Breast epithelium (tissue), 4 donors: ENCODE measurements around the gene PRAMEF5. TPM values are rescaled to one million over a fixed set of nuclear protein-coding genes. Genes with fewer than 3 reads are reported as not detected.
"Not testable (repeated sequence)": the region's sequence is repeated elsewhere in the genome, so short reads cannot be mapped to it uniquely, and the experiment has no call there.

Experiments
- DNase-seq, 2 donors: peaks; one replicate each; pipeline ENCODE4 v3.0.0-alpha.2; 2019; ENCODE audit warnings: low spot score in 2 of 2
- H3K27ac ChIP-seq, 2 donors: fragments of 200-600 bp; sonication (generic) in 1 of 2; one replicate each; pipeline ENCODE4 v1.5.1; 2016 to 2019; ENCODE audit warnings: mild to moderate bottlenecking in 1 of 2
- H3K27me3 ChIP-seq, 2 donors: fragments of 200-600 bp; sonication (generic) in 1 of 2; one replicate each; pipeline versions ENCODE4 v1.5.1 to v1.6.0; 2017 to 2019; ENCODE audit warnings: control low read depth in 1 of 2, mild to moderate bottlenecking in 1 of 2
- H3K36me3 ChIP-seq: fragments of 200-600 bp; one replicate; pipeline ENCODE4 v1.5.1; 2019
- H3K4me1 ChIP-seq, 2 donors: fragments of 200-600 bp; sonication (generic); one replicate each; pipeline ENCODE4 v1.5.1; 2016 to 2019; ENCODE audit warnings: control low read depth in 1 of 2
- H3K4me3 ChIP-seq, 3 donors: fragments of 200-600 bp; sonication (generic); 1 replicate in 2 of 3; 2 replicates in 1 of 3; pipeline ENCODE4 v1.5.1; 2016 to 2019; ENCODE audit warnings: mild to moderate bottlenecking in 3 of 3, moderate library complexity in 2 of 3
- H3K9me3 ChIP-seq, 2 donors: fragments of 200-600 bp; sonication (generic) in 1 of 2; one replicate each; pipeline ENCODE4 v1.5.1; 2016 to 2019; ENCODE audit warnings: control low read depth in 1 of 2
- POLR2A ChIP-seq: fragments of 450-650 bp; IDR thresholded peaks from one replicate; pipeline ENCODE4 v1.6.1; 2016; ENCODE audit warnings: antibody characterized with exemption, mild to moderate bottlenecking, moderate library complexity
- POLR2AphosphoS5 ChIP-seq, 3 donors: sonication (generic); formaldehyde crosslinking; IDR thresholded peaks; one replicate each; pipeline ENCODE4 v1.6.1; 2017; ENCODE audit warnings: antibody characterized with exemption in 3 of 3
- intact Hi-C: fragments of 100-400 bp; cut with DNase I; formaldehyde crosslinking; loops from one replicate; pipeline ENCODE4 v1.15.1; 2023; ENCODE audit warnings: low total_unique reads
- total RNA-seq, 3 donors: library from RNA; depleted of rRNA; stranded (reverse); fragments of >200 nt; gene quantifications; one replicate each; pipeline ENCODE4 v1.1.0, GENCODE V29; 2016
- TF ChIP-seq, protein P1 (sequence below), 3 donors: fragments of 450-650 bp; IDR thresholded peaks; one replicate each; pipeline ENCODE4 v1.5.1; 2016 to 2017; ENCODE audit warnings: antibody characterized with exemption in 3 of 3, mild to moderate bottlenecking in 3 of 3, moderate library complexity in 3 of 3

PRAMEF5 gene
- total RNA-seq, 3 donors from 2014 or later = not detected

DNA sequence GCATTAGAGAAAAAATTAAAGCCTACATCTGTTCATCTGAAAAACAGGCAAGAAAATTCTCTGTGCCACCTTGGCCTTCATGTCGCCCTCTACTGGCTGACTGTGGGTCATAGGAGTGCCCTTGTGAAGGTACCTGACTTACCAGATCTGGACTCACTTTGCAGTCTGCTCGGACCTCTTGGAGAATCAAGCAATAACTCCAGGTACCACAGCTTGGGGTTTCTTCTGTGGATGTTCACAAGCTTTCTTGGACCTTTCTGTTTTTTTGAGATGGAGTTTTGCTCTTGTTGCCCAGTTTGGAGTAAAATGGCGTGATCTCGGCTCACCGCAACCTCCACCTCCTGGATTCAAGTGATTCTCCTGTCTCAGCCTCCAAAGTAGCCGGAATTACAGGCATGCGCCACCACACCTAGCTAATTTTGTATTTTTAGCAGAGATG lies 25.6 kb upstream of the PRAMEF5 start:
- peak in 1 of 2 donors; percentile 17 for DNase-seq
- H3K4me1 ChIP-seq = no peaks in the 10 kb centered on the region

GRCh38 chr1:13230096-13230495 lies 23.9 kb upstream of the PRAMEF5 start:
- DNase-seq, intact Hi-C loops, H3K4me3 ChIP-seq: not testable (repeated sequence)

More for the DNA sequence above, 25.6 kb upstream of the PRAMEF5 start:
- peaks cover 0 to 5% of the 10 kb centered on the region in 2 donors for H3K27me3 ChIP-seq
- no peaks in the 10 kb centered on the region for H3K9me3 ChIP-seq
- H3K4me3 ChIP-seq = no peak overlapping the region
- intact Hi-C loops = no loop called here
- TF ChIP-seq, protein P1, sequence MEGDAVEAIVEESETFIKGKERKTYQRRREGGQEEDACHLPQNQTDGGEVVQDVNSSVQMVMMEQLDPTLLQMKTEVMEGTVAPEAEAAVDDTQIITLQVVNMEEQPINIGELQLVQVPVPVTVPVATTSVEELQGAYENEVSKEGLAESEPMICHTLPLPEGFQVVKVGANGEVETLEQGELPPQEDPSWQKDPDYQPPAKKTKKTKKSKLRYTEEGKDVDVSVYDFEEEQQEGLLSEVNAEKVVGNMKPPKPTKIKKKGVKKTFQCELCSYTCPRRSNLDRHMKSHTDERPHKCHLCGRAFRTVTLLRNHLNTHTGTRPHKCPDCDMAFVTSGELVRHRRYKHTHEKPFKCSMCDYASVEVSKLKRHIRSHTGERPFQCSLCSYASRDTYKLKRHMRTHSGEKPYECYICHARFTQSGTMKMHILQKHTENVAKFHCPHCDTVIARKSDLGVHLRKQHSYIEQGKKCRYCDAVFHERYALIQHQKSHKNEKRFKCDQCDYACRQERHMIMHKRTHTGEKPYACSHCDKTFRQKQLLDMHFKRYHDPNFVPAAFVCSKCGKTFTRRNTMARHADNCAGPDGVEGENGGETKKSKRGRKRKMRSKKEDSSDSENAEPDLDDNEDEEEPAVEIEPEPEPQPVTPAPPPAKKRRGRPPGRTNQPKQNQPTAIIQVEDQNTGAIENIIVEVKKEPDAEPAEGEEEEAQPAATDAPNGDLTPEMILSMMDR (IDR thresholded peaks at IDR 0.05) = no peak
- no peak for TF ChIP-seq POLR2A
- no peak for TF ChIP-seq POLR2AphosphoS5 (IDR thresholded peaks at IDR 0.05)
- no peaks in the 10 kb centered on the region for H3K36me3 ChIP-seq
- H3K27ac ChIP-seq = no peak overlapping the region

GRCh38 chr1:13230601-13231000 lies 23.4 kb upstream of the PRAMEF5 start:
- H3K4me1 ChIP-seq, H3K9me3 ChIP-seq, H3K36me3 ChIP-seq, H3K27ac ChIP-seq, H3K27me3 ChIP-seq, intact Hi-C loops, H3K4me3 ChIP-seq, DNase-seq: not testable (repeated sequence)

More at GRCh38 chr1:13230096-13230495, 23.9 kb upstream of the PRAMEF5 start:
- not testable (repeated sequence) for H3K9me3 ChIP-seq, H3K4me1 ChIP-seq, H3K36me3 ChIP-seq, H3K27ac ChIP-seq, H3K27me3 ChIP-seq

- H3K4me3 ChIP-seq, intact Hi-C loops, H3K36me3 ChIP-seq, H3K4me1 ChIP-seq, H3K9me3 ChIP-seq, H3K27ac ChIP-seq, H3K27me3 ChIP-seq: not testable (repeated sequence)
- DNase-seq = peak in 1 of 2 donors; percentile 17
These were observed 22.8 kb upstream of the PRAMEF5 start for GRCh38 chr1:13231061-13231750.

DNA sequence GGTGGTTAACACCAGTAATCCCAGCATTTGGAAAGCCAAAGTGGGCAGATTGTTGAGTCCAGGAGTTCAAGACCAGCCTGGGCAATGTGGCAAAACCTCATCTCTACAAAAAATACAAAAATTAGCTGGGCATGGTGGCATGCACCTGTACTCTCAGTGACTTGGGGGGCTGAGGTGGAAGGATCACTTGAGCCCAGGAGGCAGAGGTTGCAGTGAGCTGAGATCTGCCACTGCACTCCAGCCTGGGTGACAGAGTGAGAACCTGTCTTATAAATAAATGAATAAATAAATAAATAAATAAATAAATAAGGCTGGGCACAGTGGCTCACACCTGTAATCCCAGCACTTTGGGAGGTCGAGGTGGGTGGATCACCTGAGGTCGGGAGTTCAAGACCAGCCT lies 21.9 kb upstream of the PRAMEF5 start:
- H3K27ac ChIP-seq, H3K4me3 ChIP-seq, H3K4me1 ChIP-seq, H3K9me3 ChIP-seq, DNase-seq, H3K36me3 ChIP-seq, H3K27me3 ChIP-seq, intact Hi-C loops: not testable (repeated sequence)

DNA sequence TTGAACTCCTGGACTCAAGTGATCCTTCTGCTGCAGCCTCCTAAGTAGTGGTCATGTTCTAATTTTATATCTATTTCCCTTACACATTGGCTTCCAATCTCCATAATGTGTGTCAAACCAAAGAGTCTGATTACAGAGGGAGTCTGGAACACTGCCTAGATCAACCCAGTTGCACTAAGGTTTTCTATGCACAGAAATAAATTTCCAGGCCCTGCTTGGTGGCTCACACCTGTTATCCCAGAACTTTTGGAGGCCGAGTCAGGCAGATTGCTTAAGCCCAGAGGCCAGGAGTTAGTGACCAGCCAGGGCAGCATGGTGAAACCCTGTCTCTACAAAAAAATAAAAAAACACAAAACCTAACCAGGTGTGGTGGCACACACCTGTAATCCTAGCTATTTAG lies 19.9 kb upstream of the PRAMEF5 start:
- H3K4me3 ChIP-seq, H3K27ac ChIP-seq, H3K36me3 ChIP-seq, H3K27me3 ChIP-seq, H3K4me1 ChIP-seq, H3K9me3 ChIP-seq, intact Hi-C loops, DNase-seq: not testable (repeated sequence)

DNA sequence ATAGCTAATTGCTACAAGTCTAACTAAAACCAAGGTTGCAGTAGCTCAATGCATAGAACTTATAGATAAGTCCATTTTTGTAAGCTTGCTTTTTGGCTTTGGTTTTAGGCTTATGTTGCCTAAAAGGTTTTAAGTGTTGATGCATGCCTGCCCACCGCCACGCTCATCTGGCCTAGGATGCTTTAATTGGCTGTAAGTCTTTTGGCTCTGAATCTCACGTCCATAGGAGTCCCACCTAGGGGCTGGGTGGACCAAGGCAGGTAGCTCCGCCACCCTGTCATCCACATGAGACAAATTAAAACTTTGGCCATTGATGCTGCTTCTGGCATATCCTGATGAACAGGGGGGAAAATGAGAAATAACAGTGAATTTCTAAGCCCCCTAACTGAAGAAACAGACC lies 16.4 kb upstream of the PRAMEF5 start:
- H3K9me3 ChIP-seq, DNase-seq, intact Hi-C loops, H3K4me1 ChIP-seq, H3K4me3 ChIP-seq, H3K27me3 ChIP-seq, H3K27ac ChIP-seq, H3K36me3 ChIP-seq: not testable (repeated sequence)

DNA sequence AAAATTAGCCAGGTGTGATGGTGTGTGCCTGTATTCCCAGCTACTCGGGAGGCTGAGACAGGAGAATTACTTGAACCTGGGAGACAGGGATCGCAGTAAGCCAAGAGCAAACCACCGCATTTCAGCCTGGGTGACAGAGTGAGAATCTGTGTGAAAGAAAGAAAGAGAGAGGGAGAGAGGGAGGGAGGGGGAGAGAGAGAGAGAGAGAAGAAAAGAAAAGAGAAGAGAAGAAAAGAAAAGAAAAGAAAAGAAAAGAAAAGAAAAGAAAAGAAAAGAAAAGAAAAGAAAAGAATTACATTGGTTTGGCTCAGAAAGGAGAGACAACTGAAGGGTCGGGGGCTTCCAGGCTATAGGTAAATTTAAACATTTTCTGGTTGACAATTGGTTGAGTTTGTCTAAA lies 14.4 kb upstream of the PRAMEF5 start:
- H3K36me3 ChIP-seq, H3K4me1 ChIP-seq, H3K27ac ChIP-seq, DNase-seq, H3K4me3 ChIP-seq, H3K9me3 ChIP-seq, H3K27me3 ChIP-seq, intact Hi-C loops: not testable (repeated sequence)

DNA sequence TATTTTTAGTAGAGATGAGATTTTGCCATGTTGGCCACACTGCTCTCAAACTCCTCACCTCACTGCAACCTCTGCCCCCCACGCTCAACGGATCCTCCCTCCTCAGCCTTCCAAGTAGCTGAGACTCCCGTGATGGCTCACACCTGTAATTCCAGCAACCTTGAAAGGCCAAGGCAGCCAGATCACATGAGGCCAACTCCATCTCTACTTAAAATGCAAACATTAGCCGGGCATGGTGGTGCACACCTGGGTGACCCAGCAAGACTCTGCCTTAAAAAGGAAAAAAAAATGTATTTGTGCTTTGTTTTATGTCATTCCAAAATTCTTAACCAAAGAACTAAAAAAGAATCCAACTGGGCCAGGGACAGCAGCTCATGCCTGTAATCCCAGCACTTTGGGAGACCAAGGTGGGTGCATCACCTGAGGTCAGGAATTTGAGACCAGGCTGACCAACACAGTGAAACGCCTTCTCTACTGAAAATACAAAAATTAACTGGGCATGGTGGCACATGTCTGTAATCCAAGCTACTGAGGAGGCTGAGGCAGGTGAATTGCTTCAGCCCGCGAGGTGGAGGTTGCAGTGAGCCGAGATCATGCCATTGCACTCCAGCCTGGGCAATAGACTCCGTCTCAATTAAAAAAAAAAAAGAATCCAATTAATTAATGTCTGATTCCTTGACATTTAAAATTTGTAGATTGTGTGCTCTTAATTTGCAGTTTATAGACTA lies 10.3 kb upstream of the PRAMEF5 start:
- H3K4me1 ChIP-seq, intact Hi-C loops, H3K27ac ChIP-seq, H3K36me3 ChIP-seq, H3K4me3 ChIP-seq, DNase-seq, H3K27me3 ChIP-seq, H3K9me3 ChIP-seq: not testable (repeated sequence)

DNA sequence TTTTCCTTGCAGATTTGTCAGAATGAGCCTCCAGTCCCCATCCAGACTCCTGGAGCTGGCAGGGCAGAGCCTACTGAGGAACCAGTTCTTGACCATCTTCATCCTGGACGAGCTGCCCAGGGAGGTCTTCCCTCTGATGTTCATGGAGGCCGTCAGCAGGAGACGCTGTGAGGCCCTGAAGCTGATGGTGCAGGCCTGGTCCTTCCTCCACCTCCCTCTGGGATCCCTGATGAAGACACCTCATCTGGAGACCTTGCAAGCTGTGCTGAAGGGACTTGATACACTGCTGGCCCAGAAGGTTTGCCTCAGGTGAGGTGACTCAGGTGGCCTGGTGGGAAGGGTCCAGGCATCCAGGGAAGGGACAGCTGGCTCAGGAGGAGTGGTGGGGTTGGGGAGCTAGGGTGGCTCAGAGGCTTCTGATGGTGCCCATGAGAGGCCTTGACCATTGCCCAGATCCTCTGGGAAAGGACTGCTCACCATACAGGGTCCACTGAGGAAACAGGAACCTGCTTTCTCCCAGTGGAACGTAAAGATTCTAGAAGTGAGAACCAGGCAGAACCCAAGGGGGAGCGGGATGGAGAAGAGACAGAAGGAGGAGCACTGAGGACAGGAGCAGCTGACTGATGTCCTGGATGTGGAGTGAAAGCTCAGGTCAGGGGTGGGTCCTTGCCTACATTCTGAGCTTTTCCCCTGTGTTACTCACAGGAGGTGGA lies 8.0 kb upstream of the PRAMEF5 start:
- H3K27me3 ChIP-seq, H3K36me3 ChIP-seq, H3K27ac ChIP-seq, H3K4me1 ChIP-seq, H3K9me3 ChIP-seq, intact Hi-C loops, H3K4me3 ChIP-seq: not testable (repeated sequence)
- DNase-seq = peak in 1 of 2 donors; percentile 11

DNA sequence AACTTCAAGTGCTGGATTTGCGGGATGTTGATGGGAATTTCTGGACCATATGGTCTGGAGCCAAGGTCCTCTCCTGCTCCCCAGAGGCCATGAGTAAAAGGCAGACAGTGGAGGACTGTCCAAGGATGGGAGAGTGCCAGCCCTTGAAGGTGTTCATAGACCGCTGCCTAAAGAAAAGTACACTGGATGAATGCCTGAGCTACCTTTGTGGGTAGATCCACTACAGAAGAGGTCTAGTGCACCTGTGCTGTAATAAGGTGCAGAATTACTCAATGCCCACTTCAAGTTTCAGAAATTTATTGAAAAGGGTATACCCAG lies 7.5 kb upstream of the PRAMEF5 start:
- peak in 1 of 2 donors; percentile 14 for DNase-seq
- H3K36me3 ChIP-seq, H3K27ac ChIP-seq, H3K27me3 ChIP-seq, H3K4me1 ChIP-seq, intact Hi-C loops, H3K4me3 ChIP-seq, H3K9me3 ChIP-seq: not testable (repeated sequence)

- H3K27ac ChIP-seq, H3K4me3 ChIP-seq, H3K27me3 ChIP-seq, H3K9me3 ChIP-seq, H3K4me1 ChIP-seq, DNase-seq, intact Hi-C loops, H3K36me3 ChIP-seq: not testable (repeated sequence)
These were observed 6.9 kb upstream of the PRAMEF5 start for GRCh38 chr1:13247122-13247521.
